GM12801 (cell line): ENCODE results near the gene EPB42.

ENCODE experiments used
- TF ChIP-seq, protein P1 (sequence below): IDR thresholded peaks from one replicate; pipeline ENCODE4 v1.5.1; 2011; ENCODE audit warnings: control low read depth; ENCODE audit not compliant: insufficient read length; ENCODE audit errors: extremely low read depth

The EPB42 gene

GRCh38 chr15:43214592-43215295, 6.1 kb downstream of the EPB42 start:
- TF ChIP-seq, protein P1, sequence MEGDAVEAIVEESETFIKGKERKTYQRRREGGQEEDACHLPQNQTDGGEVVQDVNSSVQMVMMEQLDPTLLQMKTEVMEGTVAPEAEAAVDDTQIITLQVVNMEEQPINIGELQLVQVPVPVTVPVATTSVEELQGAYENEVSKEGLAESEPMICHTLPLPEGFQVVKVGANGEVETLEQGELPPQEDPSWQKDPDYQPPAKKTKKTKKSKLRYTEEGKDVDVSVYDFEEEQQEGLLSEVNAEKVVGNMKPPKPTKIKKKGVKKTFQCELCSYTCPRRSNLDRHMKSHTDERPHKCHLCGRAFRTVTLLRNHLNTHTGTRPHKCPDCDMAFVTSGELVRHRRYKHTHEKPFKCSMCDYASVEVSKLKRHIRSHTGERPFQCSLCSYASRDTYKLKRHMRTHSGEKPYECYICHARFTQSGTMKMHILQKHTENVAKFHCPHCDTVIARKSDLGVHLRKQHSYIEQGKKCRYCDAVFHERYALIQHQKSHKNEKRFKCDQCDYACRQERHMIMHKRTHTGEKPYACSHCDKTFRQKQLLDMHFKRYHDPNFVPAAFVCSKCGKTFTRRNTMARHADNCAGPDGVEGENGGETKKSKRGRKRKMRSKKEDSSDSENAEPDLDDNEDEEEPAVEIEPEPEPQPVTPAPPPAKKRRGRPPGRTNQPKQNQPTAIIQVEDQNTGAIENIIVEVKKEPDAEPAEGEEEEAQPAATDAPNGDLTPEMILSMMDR, result no peak

DNA sequence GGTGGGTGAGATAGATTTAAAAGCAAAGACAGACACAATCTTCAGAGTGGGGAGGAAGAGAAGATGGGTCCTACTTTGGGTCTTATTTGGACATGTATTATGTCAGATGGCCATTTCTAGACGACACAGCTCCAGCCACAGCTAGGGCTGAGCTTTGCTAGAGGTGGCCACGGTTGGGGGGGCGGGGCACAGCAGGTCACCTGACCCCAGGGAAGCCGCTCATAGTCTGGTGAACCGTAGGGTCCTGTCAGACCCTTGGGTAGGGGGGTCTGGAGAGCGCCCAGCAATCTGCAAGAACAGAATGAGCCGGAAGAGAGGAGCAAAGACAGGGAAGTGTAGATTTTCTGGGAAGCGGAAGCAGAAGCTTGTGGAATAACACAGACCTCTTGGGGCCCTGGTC, 6.6 kb downstream of the EPB42 start:
- TF ChIP-seq, protein P1, result no peak

DNA sequence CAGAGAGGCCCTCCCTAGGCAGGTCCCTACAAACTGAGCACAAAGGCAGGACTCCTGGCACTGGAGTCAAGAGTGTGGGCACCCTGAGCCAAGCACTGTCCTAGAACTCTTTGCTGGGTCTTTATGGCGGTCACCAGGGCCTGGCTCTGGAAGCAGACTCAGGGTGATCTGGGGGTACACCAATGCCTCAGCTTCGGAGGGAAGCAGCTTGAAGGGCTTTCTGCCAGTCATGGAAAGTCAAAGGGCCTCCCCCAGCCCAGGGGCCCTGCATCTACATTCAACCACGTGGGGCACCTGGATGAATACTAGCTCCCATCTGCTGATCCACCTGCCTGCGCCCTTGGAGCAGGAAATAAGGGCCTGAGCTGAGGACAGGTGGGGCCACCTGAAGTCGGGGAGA, 7.4 kb downstream of the EPB42 start:
- TF ChIP-seq, protein P1, result no peak

DNA sequence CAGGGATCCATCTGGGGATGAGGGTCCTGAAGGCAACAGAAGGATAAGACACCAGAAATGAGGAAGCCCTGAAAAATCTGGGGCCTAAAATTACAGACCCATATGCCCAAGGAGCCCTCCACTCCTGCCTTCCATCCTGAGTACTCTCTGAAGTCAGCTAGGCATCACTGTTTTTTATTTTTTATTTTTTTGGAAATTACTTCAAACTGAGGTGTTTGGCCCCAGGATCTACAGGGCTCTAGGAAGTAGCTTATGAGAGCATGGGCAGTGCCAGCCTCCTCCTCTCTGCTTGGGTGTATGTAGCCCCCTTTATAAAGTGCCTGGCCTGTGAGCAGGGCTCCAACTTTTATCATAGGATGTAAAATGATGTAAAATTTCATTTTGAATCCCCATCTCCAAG, 7.9 kb downstream of the EPB42 start:
- TF ChIP-seq, protein P1, result no peak

GRCh38 chr15:43212299-43212698, 8.5 kb downstream of the EPB42 start:
- TF ChIP-seq, protein P1, result no peak

GRCh38 chr15:43211224-43211735, 9.5 kb downstream of the EPB42 start:
- TF ChIP-seq, protein P1, result no peak

GRCh38 chr15:43210807-43211206, 10.0 kb downstream of the EPB42 start:
- TF ChIP-seq, protein P1, result no peak
